Measurements from ENCODE around the gene EHD3. TPM values are rescaled to one million over a fixed set of nuclear protein-coding genes. Genes with fewer than 3 reads are reported as not detected.

The EHD3 gene
- polyA plus RNA-seq, 1 donor from 2014 or later, result 3.5 TPM

DNA sequence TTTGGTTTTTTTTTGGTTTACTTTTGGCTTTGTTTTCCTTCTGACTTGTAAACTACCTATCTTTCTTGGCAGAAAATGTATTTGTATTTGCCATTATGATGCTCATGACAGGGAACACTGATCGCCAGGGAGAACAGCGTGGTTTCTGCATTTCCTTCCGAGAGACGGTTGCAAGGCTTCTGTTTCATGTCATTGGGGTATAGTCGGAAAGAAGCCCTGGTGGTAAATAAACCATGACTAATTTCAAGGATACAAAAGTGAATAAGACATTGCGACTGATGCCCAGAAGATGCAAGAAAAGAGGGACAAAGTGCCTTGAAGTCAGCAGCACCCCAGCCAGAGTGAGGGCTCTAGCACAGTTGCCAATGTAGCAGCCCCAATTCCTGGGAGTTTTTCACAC is 12.4 kb upstream of the EHD3 start:
- H3K4me3 ChIP-seq (ENCODE audit: low read length), result no peak overlapping the region
- no peak overlapping the region for H3K9ac ChIP-seq (ENCODE audit: low read length)
- no peak overlapping the region for H3K4me2 ChIP-seq (ENCODE audit: low read length)
- TF ChIP-seq, protein P1, sequence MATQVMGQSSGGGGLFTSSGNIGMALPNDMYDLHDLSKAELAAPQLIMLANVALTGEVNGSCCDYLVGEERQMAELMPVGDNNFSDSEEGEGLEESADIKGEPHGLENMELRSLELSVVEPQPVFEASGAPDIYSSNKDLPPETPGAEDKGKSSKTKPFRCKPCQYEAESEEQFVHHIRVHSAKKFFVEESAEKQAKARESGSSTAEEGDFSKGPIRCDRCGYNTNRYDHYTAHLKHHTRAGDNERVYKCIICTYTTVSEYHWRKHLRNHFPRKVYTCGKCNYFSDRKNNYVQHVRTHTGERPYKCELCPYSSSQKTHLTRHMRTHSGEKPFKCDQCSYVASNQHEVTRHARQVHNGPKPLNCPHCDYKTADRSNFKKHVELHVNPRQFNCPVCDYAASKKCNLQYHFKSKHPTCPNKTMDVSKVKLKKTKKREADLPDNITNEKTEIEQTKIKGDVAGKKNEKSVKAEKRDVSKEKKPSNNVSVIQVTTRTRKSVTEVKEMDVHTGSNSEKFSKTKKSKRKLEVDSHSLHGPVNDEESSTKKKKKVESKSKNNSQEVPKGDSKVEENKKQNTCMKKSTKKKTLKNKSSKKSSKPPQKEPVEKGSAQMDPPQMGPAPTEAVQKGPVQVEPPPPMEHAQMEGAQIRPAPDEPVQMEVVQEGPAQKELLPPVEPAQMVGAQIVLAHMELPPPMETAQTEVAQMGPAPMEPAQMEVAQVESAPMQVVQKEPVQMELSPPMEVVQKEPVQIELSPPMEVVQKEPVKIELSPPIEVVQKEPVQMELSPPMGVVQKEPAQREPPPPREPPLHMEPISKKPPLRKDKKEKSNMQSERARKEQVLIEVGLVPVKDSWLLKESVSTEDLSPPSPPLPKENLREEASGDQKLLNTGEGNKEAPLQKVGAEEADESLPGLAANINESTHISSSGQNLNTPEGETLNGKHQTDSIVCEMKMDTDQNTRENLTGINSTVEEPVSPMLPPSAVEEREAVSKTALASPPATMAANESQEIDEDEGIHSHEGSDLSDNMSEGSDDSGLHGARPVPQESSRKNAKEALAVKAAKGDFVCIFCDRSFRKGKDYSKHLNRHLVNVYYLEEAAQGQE (IDR thresholded peaks at IDR 0.05; ENCODE audit: borderline replicate concordance), result no peak
- TF ChIP-seq RAD21 (conservative IDR thresholded peaks at IDR 0.05), result no peak
- no peak for TF ChIP-seq SMC3 (conservative IDR thresholded peaks at IDR 0.05; ENCODE audit: poor library complexity)
- no peak for TF ChIP-seq MXI1 (conservative IDR thresholded peaks at IDR 0.05; ENCODE audit: poor library complexity, severe bottlenecking)
- no peak for TF ChIP-seq EP300 (conservative IDR thresholded peaks at IDR 0.05; ENCODE audit: poor library complexity, severe bottlenecking)
- TF ChIP-seq, protein P2, sequence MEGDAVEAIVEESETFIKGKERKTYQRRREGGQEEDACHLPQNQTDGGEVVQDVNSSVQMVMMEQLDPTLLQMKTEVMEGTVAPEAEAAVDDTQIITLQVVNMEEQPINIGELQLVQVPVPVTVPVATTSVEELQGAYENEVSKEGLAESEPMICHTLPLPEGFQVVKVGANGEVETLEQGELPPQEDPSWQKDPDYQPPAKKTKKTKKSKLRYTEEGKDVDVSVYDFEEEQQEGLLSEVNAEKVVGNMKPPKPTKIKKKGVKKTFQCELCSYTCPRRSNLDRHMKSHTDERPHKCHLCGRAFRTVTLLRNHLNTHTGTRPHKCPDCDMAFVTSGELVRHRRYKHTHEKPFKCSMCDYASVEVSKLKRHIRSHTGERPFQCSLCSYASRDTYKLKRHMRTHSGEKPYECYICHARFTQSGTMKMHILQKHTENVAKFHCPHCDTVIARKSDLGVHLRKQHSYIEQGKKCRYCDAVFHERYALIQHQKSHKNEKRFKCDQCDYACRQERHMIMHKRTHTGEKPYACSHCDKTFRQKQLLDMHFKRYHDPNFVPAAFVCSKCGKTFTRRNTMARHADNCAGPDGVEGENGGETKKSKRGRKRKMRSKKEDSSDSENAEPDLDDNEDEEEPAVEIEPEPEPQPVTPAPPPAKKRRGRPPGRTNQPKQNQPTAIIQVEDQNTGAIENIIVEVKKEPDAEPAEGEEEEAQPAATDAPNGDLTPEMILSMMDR (IDR thresholded peaks at IDR 0.05; ENCODE audit: poor library complexity, severe bottlenecking), result no peak
- TF ChIP-seq POLR2AphosphoS5 (IDR thresholded peaks at IDR 0.05), result no peak
- no peak for TF ChIP-seq EZH2 (IDR thresholded peaks at IDR 0.05; ENCODE audit: borderline replicate concordance, insufficient read depth, low read length, poor library complexity, severe bottlenecking)
- TF ChIP-seq TAF1 (IDR thresholded peaks at IDR 0.05; ENCODE audit: low read depth), result no peak
- no peaks in the 10 kb centered on the region for H3K9me2 ChIP-seq (ENCODE audit: insufficient read depth, low read length)
- no peak overlapping the region for H2AFZ ChIP-seq (ENCODE audit: low read depth, low read length)
- H3K27me3 ChIP-seq (ENCODE audit: insufficient read depth, low read depth, low read length), result no peaks in the 10 kb centered on the region
- no peaks in the 10 kb centered on the region for H3K9me3 ChIP-seq (ENCODE audit: low read length)
- no peaks in the 10 kb centered on the region for H3K36me3 ChIP-seq (ENCODE audit: insufficient read depth, low read length)
- no peaks in the 10 kb centered on the region for H3K79me2 ChIP-seq (replicated peaks; ENCODE audit: insufficient read depth, low read length)
- H3F3A ChIP-seq (ENCODE audit: insufficient read depth, low read length, poor library complexity, severe bottlenecking), result no peaks in the 10 kb centered on the region
- no peaks in the 10 kb centered on the region for H4K20me1 ChIP-seq (ENCODE audit: insufficient read depth)
- no peak overlapping the region for H3K27ac ChIP-seq (ENCODE audit: low read length)

DNA sequence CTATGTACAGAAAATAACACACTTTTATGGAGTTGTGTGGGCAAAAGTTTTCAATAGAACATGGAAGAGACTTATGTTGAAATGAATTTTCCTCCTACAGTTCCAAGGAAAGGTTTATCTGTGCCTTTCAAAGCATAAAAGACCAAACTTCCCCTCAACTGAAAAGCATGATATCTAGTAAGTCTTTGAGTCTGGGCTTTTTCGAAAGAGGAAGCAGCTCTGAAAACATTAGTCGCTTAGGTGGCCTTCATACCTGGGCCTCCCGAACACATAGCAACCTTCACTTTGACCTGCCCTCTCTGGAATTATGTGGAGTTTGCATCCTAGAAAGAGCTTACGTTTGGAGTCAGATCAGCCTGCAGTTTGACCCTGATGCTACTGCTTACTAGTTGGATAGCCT is 11.9 kb upstream of the EHD3 start:
- H3K79me2 ChIP-seq (replicated peaks; ENCODE audit: insufficient read depth, low read length), result no peaks in the 10 kb centered on the region
- TF ChIP-seq EP300 (conservative IDR thresholded peaks at IDR 0.05; ENCODE audit: poor library complexity, severe bottlenecking) (no peak), RAD21 (conservative IDR thresholded peaks at IDR 0.05) (no peak), POLR2AphosphoS5 (IDR thresholded peaks at IDR 0.05) (no peak), MXI1 (conservative IDR thresholded peaks at IDR 0.05; ENCODE audit: poor library complexity, severe bottlenecking) (no peak), TAF1 (IDR thresholded peaks at IDR 0.05; ENCODE audit: low read depth) (no peak), EZH2 (IDR thresholded peaks at IDR 0.05; ENCODE audit: borderline replicate concordance, insufficient read depth, low read length, poor library complexity, severe bottlenecking) (no peak), SMC3 (conservative IDR thresholded peaks at IDR 0.05; ENCODE audit: poor library complexity) (no peak)
- TF ChIP-seq, protein P2 (IDR thresholded peaks at IDR 0.05; ENCODE audit: poor library complexity, severe bottlenecking), result no peak
- TF ChIP-seq, protein P1 (IDR thresholded peaks at IDR 0.05; ENCODE audit: borderline replicate concordance), result no peak
- no peak overlapping the region for H3K4me2 ChIP-seq (ENCODE audit: low read length)

More for the DNA sequence above, 11.9 kb upstream of the EHD3 start:
- no peaks in the 10 kb centered on the region for H3F3A ChIP-seq (ENCODE audit: insufficient read depth, low read length, poor library complexity, severe bottlenecking)
- H3K9ac ChIP-seq (ENCODE audit: low read length), result no peak overlapping the region
- no peaks in the 10 kb centered on the region for H3K36me3 ChIP-seq (ENCODE audit: insufficient read depth, low read length)
- no peaks in the 10 kb centered on the region for H4K20me1 ChIP-seq (ENCODE audit: insufficient read depth)
- H3K9me2 ChIP-seq (ENCODE audit: insufficient read depth, low read length), result no peaks in the 10 kb centered on the region
- no peak overlapping the region for H2AFZ ChIP-seq (ENCODE audit: low read depth, low read length)
- no peak overlapping the region for H3K4me3 ChIP-seq (ENCODE audit: low read length)
- H3K9me3 ChIP-seq (ENCODE audit: low read length), result no peaks in the 10 kb centered on the region
- H3K27ac ChIP-seq (ENCODE audit: low read length), result no peak overlapping the region
- no peaks in the 10 kb centered on the region for H3K27me3 ChIP-seq (ENCODE audit: insufficient read depth, low read depth, low read length)

Data from neural cell (in vitro differentiated cells).